ENCODE data around the gene PTH1R. TPM values are rescaled to one million over a fixed set of nuclear protein-coding genes. Genes with fewer than 3 reads are reported as not detected.

Gene PTH1R
- total RNA-seq, 1 experiment from 2014 or later = not detected

DNA sequence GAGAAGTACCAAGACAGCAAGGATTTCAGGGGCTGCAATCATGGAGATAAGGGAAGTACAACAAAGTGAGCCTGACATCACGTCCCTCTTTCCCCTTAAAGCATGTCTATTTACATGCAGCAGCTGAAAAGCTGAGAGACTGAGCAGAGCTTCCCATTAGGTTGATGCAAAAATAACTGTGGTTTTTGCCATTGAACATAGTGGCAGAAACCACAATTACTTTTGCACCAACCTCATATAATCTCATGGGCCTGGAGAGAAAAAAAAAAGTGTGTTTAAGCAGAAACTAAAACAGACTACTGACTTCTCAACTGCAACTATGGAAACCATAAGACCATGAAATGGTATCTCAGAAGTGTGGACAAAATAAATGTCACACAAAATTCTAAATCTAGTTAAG lies 50.8 kb downstream of the PTH1R start:
- TF ChIP-seq TCF7L2 (IDR thresholded peaks at IDR 0.05; ENCODE audit: low read depth, low read length) = no peak
- TF ChIP-seq SIN3A (IDR thresholded peaks at IDR 0.05; ENCODE audit: borderline replicate concordance, insufficient read depth, low read depth, low read length) = no peak
- TF ChIP-seq, protein P1, sequence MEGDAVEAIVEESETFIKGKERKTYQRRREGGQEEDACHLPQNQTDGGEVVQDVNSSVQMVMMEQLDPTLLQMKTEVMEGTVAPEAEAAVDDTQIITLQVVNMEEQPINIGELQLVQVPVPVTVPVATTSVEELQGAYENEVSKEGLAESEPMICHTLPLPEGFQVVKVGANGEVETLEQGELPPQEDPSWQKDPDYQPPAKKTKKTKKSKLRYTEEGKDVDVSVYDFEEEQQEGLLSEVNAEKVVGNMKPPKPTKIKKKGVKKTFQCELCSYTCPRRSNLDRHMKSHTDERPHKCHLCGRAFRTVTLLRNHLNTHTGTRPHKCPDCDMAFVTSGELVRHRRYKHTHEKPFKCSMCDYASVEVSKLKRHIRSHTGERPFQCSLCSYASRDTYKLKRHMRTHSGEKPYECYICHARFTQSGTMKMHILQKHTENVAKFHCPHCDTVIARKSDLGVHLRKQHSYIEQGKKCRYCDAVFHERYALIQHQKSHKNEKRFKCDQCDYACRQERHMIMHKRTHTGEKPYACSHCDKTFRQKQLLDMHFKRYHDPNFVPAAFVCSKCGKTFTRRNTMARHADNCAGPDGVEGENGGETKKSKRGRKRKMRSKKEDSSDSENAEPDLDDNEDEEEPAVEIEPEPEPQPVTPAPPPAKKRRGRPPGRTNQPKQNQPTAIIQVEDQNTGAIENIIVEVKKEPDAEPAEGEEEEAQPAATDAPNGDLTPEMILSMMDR (IDR thresholded peaks at IDR 0.05) = no peak
- TF ChIP-seq POLR2AphosphoS5 (IDR thresholded peaks at IDR 0.05; ENCODE audit: low read depth, low read length) = no peak
- TF ChIP-seq, protein P2, sequence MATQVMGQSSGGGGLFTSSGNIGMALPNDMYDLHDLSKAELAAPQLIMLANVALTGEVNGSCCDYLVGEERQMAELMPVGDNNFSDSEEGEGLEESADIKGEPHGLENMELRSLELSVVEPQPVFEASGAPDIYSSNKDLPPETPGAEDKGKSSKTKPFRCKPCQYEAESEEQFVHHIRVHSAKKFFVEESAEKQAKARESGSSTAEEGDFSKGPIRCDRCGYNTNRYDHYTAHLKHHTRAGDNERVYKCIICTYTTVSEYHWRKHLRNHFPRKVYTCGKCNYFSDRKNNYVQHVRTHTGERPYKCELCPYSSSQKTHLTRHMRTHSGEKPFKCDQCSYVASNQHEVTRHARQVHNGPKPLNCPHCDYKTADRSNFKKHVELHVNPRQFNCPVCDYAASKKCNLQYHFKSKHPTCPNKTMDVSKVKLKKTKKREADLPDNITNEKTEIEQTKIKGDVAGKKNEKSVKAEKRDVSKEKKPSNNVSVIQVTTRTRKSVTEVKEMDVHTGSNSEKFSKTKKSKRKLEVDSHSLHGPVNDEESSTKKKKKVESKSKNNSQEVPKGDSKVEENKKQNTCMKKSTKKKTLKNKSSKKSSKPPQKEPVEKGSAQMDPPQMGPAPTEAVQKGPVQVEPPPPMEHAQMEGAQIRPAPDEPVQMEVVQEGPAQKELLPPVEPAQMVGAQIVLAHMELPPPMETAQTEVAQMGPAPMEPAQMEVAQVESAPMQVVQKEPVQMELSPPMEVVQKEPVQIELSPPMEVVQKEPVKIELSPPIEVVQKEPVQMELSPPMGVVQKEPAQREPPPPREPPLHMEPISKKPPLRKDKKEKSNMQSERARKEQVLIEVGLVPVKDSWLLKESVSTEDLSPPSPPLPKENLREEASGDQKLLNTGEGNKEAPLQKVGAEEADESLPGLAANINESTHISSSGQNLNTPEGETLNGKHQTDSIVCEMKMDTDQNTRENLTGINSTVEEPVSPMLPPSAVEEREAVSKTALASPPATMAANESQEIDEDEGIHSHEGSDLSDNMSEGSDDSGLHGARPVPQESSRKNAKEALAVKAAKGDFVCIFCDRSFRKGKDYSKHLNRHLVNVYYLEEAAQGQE (IDR thresholded peaks at IDR 0.05; ENCODE audit: insufficient read depth in 1 of 2, low read depth in 2 of 2, low read length in 1 of 2) = no peak
- no peaks in the 10 kb centered on the region for H3K9me3 ChIP-seq (ENCODE audit: control insufficient read depth, insufficient read depth, low read depth, low read length)
- ATAC-seq = no peak
- DNase-seq (ENCODE audit: low read depth, low spot score) = no peak
- H3K4me3 ChIP-seq (ENCODE audit: low read depth in 2 of 2, low read length in 2 of 2) = no peak overlapping the region
- ChIA-PET POLR2A (interaction anchor here (0.6 kb wide), 2 partner anchors 9 to 386 kb away, joined by 4 read pairs; no protein-coding TSS in a partner anchor), CTCF (no interaction called here)
- H3K4me1 ChIP-seq (ENCODE audit: control insufficient read depth, insufficient read depth, low read length) = peaks cover 30% of the 10 kb centered on the region
- in situ Hi-C loops (cut with HindIII; ENCODE audit: low pct_unique_long_range_greater_than_20kb, low sequenced_read_pairs) (no loop called here), intact Hi-C loops (cut with micrococcal nuclease; ENCODE audit: unreplicated experiment) (loop anchor here (10.0 kb wide), 1 partner anchor 67 kb away; no protein-coding TSS in a partner anchor)
- H3K27me3 ChIP-seq (ENCODE audit: control insufficient read depth, insufficient read depth, low read length) = no peaks in the 10 kb centered on the region
- no peak overlapping the region for H3K27ac ChIP-seq (ENCODE audit: low read length)
- no TSS peak for BruUV-seq (replicated peaks)
- no peaks in the 10 kb centered on the region for H3K36me3 ChIP-seq (ENCODE audit: control insufficient read depth, insufficient read depth, low read length)

DNA sequence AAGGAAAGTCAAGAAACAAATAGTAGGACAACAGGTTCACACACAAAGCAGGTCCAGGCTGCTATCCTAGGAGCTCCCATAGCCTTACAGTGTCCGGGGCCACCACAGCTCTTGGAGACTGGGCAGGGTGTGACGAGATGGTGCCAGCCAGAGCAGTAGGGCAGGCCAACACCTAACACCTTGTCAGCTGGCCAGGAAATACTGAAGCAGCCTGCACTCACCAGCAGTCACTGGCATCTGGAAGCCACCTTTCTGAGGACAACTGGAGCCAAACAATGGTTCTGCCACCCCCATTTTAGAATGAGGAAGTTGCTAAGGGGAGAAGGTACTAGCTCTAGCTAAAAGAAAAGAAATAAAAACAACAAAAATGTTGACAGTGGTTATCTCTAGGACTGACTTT lies 51.8 kb downstream of the PTH1R start:
- H3K4me1 ChIP-seq (ENCODE audit: control insufficient read depth, insufficient read depth, low read length) = peaks cover 36% of the 10 kb centered on the region
- H3K9me3 ChIP-seq (ENCODE audit: control insufficient read depth, insufficient read depth, low read depth, low read length) = no peaks in the 10 kb centered on the region
- no peaks in the 10 kb centered on the region for H3K36me3 ChIP-seq (ENCODE audit: control insufficient read depth, insufficient read depth, low read length)
- H3K4me3 ChIP-seq (ENCODE audit: low read depth in 2 of 2, low read length in 2 of 2) = no peak overlapping the region
- in situ Hi-C loops (cut with HindIII; ENCODE audit: low pct_unique_long_range_greater_than_20kb, low sequenced_read_pairs) = no loop called here
- BruUV-seq (replicated peaks) = no TSS peak
- CTCF ChIA-PET = no interaction called here
- POLR2A ChIA-PET = interaction anchor here (0.6 kb wide), 1 partner anchor 28 kb away, joined by 6 read pairs; no protein-coding TSS in a partner anchor
- no peaks in the 10 kb centered on the region for H3K27me3 ChIP-seq (ENCODE audit: control insufficient read depth, insufficient read depth, low read length)
- TF ChIP-seq POLR2AphosphoS5 (IDR thresholded peaks at IDR 0.05; ENCODE audit: low read depth, low read length) = no peak
- TF ChIP-seq TCF7L2 (IDR thresholded peaks at IDR 0.05; ENCODE audit: low read depth, low read length) = no peak
- no peak for TF ChIP-seq SIN3A (IDR thresholded peaks at IDR 0.05; ENCODE audit: borderline replicate concordance, insufficient read depth, low read depth, low read length)
- TF ChIP-seq, protein P2 (IDR thresholded peaks at IDR 0.05; ENCODE audit: insufficient read depth in 1 of 2, low read depth in 2 of 2, low read length in 1 of 2) = no peak
- DNase-seq (ENCODE audit: low read depth, low spot score) (no peak), ATAC-seq (no peak)
- intact Hi-C loops (cut with micrococcal nuclease; ENCODE audit: unreplicated experiment) = loop anchor here (10.0 kb wide), 1 partner anchor 65 kb away; no protein-coding TSS in a partner anchor
- no peak overlapping the region for H3K27ac ChIP-seq (ENCODE audit: low read length)

Measured in Panc1 (cell line).